Suprapubic skin (tissue), 4 donors: Measurements from ENCODE around the gene PEX19. TPM values are rescaled to one million over a fixed set of nuclear protein-coding genes. Genes with fewer than 3 reads are reported as not detected.

Experiments used
- DNase-seq, 2 donors: peaks; one replicate each; pipeline ENCODE4 v3.0.0-alpha.2; 2019; ENCODE audit warnings: low spot score in 2 of 2
- H3K27ac ChIP-seq: fragments of 200-600 bp; sonication (generic); one replicate; pipeline ENCODE4 v1.5.1; 2019
- H3K27me3 ChIP-seq: fragments of 200-600 bp; sonication (generic); one replicate; pipeline ENCODE4 v1.5.1; 2019
- H3K36me3 ChIP-seq: fragments of 200-600 bp; sonication (generic); one replicate; pipeline ENCODE4 v1.5.1; 2019
- H3K4me1 ChIP-seq: fragments of 200-600 bp; sonication (generic); one replicate; pipeline ENCODE4 v1.5.1; 2019
- H3K4me3 ChIP-seq: fragments of 200-600 bp; sonication (generic); one replicate; pipeline ENCODE4 v1.5.1; 2019; ENCODE audit warnings: mild to moderate bottlenecking
- H3K9me3 ChIP-seq: fragments of 200-600 bp; sonication (generic); one replicate; pipeline ENCODE4 v1.5.1; 2019
- EP300 ChIP-seq: sonication (generic); formaldehyde crosslinking; IDR thresholded peaks from one replicate; pipeline ENCODE4 v1.6.1; 2017; ENCODE audit warnings: antibody characterized with exemption
- POLR2A ChIP-seq, 2 donors: fragments of 450-650 bp; IDR thresholded peaks; one replicate each; pipeline ENCODE4 v1.6.1; 2017; ENCODE audit warnings: antibody characterized with exemption in 2 of 2, mild to moderate bottlenecking in 2 of 2, moderate library complexity in 2 of 2
- POLR2AphosphoS5 ChIP-seq, 3 donors: sonication (generic); formaldehyde crosslinking; IDR thresholded peaks; one replicate each; pipeline ENCODE4 v1.6.1; 2017; ENCODE audit warnings: antibody characterized with exemption in 3 of 3
- WGBS: methylation state at CpG from one replicate; pipeline ENCODE4 v1.1.5; 2018; 5-methylcytosine and 5-hydroxymethylcytosine counted together
- total RNA-seq, 4 donors: library from RNA; depleted of rRNA; stranded (reverse); fragments of >200 nt; gene quantifications; one replicate each; pipeline ENCODE4 v1.1.0, GENCODE V29; 2016
- TF ChIP-seq, protein P1 (sequence below), 2 donors: fragments of 200-600 bp in 1 of 2; fragments of 450-650 bp in 1 of 2; sonication (generic) in 1 of 2; IDR thresholded peaks; one replicate each; pipeline ENCODE4 v1.5.1; 2016 to 2019; ENCODE audit warnings: antibody characterized with exemption in 2 of 2, mild to moderate bottlenecking in 1 of 2, moderate library complexity in 1 of 2

Gene PEX19
- total RNA-seq, 4 donors from 2014 or later: 36.3 to 47.3 (median 45.0) TPM

- H3K9me3 ChIP-seq: no peaks in the 10 kb centered on the region
- H3K4me3 ChIP-seq: no peak overlapping the region
- 88% methylated on average over 4 of the region's 4 CpGs for WGBS
- no peak for TF ChIP-seq EP300
- TF ChIP-seq POLR2AphosphoS5 (IDR thresholded peaks at IDR 0.05): no peak
- TF ChIP-seq POLR2A (IDR thresholded peaks at IDR 0.05): no peak
- TF ChIP-seq, protein P1, sequence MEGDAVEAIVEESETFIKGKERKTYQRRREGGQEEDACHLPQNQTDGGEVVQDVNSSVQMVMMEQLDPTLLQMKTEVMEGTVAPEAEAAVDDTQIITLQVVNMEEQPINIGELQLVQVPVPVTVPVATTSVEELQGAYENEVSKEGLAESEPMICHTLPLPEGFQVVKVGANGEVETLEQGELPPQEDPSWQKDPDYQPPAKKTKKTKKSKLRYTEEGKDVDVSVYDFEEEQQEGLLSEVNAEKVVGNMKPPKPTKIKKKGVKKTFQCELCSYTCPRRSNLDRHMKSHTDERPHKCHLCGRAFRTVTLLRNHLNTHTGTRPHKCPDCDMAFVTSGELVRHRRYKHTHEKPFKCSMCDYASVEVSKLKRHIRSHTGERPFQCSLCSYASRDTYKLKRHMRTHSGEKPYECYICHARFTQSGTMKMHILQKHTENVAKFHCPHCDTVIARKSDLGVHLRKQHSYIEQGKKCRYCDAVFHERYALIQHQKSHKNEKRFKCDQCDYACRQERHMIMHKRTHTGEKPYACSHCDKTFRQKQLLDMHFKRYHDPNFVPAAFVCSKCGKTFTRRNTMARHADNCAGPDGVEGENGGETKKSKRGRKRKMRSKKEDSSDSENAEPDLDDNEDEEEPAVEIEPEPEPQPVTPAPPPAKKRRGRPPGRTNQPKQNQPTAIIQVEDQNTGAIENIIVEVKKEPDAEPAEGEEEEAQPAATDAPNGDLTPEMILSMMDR (IDR thresholded peaks at IDR 0.05): no peak
- no peaks in the 10 kb centered on the region for H3K27me3 ChIP-seq
- DNase-seq: no peak
- H3K36me3 ChIP-seq: no peaks in the 10 kb centered on the region
- H3K27ac ChIP-seq: no peak overlapping the region
- peaks cover 22% of the 10 kb centered on the region for H3K4me1 ChIP-seq
These were observed 20.1 kb downstream of the PEX19 start for GRCh38 chr1:160264795-160265307.

- H3K36me3 ChIP-seq: no peaks in the 10 kb centered on the region
- peaks cover 46% of the 10 kb centered on the region for H3K4me1 ChIP-seq
- DNase-seq: peak; percentile 99
- TF ChIP-seq, protein P1 (IDR thresholded peaks at IDR 0.05): no peak
- TF ChIP-seq POLR2AphosphoS5 (IDR thresholded peaks at IDR 0.05): peak; percentile 91 to 93 (median 92)
- TF ChIP-seq POLR2A (IDR thresholded peaks at IDR 0.05): peak; percentile 85 to 98
- TF ChIP-seq EP300: no peak
- no peaks in the 10 kb centered on the region for H3K9me3 ChIP-seq
- H3K4me3 ChIP-seq: peak within 1 kb of the TSS; percentile 85
- H3K27ac ChIP-seq: peak within 1 kb of the TSS; percentile 97
- H3K27me3 ChIP-seq: no peaks in the 10 kb centered on the region
- WGBS: 0% methylated on average over 51 of the region's 67 CpGs
These were observed 22.8 kb downstream of the PEX19 start, which contains the start of gene DCAF8 for GRCh38 chr1:160261893-160262794. Gene DCAF8, minus strand, starts transcription at chr1:160262549. Its CDS starts 18,541 bp downstream, at chr1:160244008.

DNA sequence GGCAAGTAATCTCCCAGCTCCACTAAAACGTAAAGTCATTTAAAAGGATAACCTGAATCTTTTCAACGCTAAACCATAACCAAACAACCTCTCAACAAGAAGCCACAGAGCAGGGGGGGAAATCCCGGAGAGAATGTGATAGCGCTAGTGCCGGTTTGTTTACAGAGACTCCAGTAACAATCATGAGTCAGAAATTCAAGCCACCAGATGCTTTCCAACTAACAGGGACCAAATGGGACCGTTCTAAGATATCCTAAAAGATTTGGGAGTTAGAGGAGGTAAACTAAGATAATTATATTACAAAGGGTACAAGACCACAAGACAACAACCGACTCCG, 23.4 kb downstream of the PEX19 start:
- peak overlapping the region; percentile 97 for H3K27ac ChIP-seq
- no peaks in the 10 kb centered on the region for H3K36me3 ChIP-seq
- peaks cover 52% of the 10 kb centered on the region for H3K4me1 ChIP-seq
- H3K4me3 ChIP-seq: peak overlapping the region; percentile 85
- WGBS: 0% methylated on average over 8 of the region's 8 CpGs
- DNase-seq: no peak
- no peak for TF ChIP-seq POLR2A (IDR thresholded peaks at IDR 0.05)
- TF ChIP-seq POLR2AphosphoS5 (IDR thresholded peaks at IDR 0.05): no peak
- TF ChIP-seq, protein P1 (IDR thresholded peaks at IDR 0.05): no peak
- no peak for TF ChIP-seq EP300
- no peaks in the 10 kb centered on the region for H3K9me3 ChIP-seq
- no peaks in the 10 kb centered on the region for H3K27me3 ChIP-seq

DNA sequence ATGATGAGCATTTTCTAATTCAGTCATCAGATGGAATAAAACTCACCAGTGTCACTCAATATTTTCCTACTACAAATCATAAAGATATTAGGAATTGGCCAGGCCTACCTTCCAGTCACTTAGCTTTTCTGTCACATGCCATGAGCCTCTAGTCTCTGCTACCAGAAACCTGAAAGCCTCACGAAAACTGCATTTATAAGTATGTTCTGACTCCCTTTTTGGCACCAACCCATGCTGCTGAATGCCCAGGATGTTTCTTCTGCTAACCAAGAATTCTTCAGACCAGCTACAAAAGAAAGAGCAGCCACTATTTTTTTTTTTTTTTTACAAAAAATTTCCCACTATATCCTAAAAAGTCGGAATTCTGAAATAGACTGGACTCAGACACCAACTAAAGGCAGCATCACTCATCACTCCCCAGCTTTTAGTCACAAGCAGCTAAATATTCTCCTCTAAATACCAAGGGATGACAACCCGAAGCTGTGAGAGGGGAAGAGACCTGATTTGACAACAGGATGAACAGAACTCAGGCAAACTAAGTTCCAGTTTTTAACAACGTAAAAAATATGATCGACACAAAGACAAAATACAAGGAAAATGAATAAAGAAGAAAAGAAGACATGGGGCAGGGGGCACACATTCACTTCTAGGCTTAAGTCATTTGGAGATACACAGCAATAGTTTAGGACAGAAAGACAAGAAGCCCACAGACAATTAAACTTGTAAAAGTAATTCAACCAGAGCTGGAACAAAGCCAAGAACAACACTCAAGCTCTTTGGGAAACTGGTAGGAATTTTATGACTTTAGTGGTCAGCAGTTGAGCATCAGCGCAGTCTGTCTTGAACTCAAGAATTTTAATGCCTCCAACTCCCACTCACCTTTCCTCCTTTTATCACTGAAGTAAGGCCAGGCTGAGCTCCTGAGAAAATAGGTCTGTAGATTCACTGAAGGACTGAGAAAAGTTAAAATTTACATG, 24.2 kb downstream of the PEX19 start:
- Histone ChIP-seq H3K27ac (peak overlapping the region; percentile 97), H3K4me1 (peaks cover 57% of the 10 kb centered on the region), H3K4me3 (peak overlapping the region; percentile 85), H3K27me3 (no peaks in the 10 kb centered on the region), H3K36me3 (no peaks in the 10 kb centered on the region), H3K9me3 (no peaks in the 10 kb centered on the region)
- TF ChIP-seq POLR2AphosphoS5 (IDR thresholded peaks at IDR 0.05) (no peak), EP300 (no peak), POLR2A (IDR thresholded peaks at IDR 0.05) (no peak)
- TF ChIP-seq, protein P1 (IDR thresholded peaks at IDR 0.05): no peak
- 33% methylated on average over 6 of the region's 6 CpGs for WGBS
- DNase-seq: no peak
